HL-60/S4 treated with retinoic acid at 250 ng/mL for 4 days and 3 days (cell line): ENCODE data around the gene HPGD.

Experiments
- in situ Hi-C: fragments of 300-500 bp; cut with MboI; formaldehyde crosslinking; loops from 2 replicates; pipeline ENCODE4 v1.7.0; 2022; ENCODE audit warnings: low sequenced_read_pairs

HPGD gene

DNA sequence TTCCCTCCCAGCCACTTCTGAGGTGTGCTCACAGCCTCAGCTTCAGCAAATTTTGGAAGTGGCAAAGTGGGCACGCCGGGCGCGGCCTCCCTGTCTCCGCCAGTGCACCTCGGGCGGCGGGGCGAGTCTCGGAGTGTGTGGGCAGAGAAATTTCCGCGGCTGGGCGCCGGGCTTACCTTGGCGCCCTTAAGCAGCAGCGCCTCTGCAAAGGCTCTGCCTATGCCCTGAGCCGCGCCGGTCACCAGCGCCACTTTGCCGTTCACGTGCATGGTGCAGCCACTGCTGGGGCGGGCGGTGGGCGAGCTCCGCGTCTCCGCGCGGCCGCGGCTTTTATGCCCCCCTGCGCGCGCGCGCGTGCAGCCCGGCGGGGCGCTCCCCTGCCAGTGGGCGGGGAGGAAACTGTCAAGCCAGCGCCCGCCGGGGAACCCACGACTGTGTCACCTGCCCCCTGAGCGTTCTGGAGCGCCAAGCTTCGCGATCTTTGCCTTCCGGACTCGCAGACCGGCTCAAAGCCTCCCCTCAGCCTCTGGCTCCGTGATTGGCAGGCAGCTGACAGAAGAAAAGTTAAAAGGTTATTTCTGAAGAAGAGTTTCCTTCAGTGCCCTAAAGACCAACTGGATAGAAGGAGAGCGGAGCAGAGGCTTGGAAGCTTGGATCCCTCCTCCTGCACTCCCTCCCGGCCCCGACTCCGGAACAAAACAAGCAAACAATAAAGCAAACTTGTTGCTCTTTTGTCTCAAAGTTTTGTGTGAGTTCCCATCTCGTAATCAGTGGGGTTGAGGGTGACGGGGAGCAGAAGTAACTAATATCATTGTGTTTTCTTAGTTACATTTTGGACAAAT, at the start of gene HPGD:
HPGD (minus strand) TSS at position 306 of the 842 bp plus-strand sequence; CDS start at position 269, 37 bp downstream.
- in situ Hi-C loops = no loop called here

DNA sequence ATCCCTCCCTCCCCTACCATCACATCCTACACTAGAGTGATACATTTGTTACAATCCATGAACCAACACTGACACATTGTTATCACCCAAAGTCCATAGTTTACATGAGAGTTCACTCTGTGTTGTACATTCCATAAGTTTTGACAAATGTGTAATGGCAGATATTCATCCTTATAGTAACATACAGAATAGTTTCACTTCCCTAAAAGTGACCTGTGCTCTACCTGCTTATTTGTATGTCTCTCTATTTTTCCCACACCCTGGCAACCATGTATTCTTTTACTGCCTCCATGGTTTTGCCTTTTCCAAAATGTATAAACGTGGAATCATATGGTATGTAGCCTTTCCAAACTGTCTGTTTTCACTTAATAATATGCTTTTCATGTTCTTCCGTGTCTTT, 42.2 kb upstream of the HPGD start:
- in situ Hi-C loops = no loop called here

DNA sequence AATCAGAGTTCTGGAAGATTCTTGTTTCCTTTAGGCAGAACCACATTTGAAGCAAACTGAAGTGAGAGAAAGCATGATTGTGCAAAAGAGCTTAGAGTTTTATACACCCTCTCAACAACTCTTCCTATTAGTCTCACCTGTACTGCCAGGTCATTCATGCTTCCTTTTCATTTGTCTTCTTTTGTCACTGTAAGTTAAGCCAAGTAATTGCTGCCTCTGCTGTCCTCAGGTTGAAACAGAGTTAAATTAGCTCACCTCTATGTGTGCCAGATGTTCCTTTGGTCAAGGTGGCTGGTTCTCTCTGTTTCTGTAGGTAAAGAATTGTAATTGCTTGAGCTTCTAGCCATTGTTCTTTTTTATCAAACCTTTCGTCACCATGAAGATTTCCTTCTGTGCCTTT, 41.1 kb upstream of the HPGD start:
- in situ Hi-C loops = no loop called here

DNA sequence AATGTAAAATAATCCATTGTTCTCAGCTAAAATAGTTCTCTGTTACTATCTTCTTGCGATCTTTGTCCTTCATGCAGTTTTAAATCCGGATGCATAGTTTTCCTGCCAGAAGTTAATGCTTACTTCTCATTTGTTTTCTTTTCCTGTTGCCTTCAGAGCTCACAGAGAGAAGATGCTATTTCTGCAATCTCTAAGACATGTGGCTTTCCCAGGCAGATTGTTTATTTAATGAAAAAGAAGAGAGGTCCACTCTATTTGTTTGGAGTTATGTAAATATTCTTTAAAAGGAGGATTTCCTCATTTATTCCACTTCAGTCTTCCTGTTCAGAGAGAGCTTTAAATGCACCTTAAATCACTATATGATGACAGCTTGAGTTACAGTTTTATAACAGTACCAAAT, 39.3 kb upstream of the HPGD start:
- in situ Hi-C loops = no loop called here

DNA sequence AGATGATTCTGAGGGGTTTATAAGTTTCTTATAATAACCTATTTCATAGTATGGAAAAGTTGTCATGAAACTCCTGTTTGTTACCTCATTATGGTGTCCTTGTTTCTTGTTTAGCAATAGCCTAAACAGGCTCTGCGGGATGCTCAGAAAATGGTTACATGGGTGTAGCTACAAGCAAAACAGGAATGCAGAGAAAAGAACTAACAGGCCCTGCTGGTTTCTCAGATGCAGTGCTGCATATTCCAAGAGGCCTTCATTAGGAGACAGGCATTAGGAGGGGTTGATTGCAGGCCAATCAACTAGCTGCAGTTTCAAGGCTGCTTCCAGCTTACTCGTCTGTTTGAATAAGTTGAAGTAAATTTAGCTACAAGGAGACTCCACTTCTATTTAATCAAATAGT, 37.6 kb upstream of the HPGD start:
- in situ Hi-C loops = no loop called here

DNA sequence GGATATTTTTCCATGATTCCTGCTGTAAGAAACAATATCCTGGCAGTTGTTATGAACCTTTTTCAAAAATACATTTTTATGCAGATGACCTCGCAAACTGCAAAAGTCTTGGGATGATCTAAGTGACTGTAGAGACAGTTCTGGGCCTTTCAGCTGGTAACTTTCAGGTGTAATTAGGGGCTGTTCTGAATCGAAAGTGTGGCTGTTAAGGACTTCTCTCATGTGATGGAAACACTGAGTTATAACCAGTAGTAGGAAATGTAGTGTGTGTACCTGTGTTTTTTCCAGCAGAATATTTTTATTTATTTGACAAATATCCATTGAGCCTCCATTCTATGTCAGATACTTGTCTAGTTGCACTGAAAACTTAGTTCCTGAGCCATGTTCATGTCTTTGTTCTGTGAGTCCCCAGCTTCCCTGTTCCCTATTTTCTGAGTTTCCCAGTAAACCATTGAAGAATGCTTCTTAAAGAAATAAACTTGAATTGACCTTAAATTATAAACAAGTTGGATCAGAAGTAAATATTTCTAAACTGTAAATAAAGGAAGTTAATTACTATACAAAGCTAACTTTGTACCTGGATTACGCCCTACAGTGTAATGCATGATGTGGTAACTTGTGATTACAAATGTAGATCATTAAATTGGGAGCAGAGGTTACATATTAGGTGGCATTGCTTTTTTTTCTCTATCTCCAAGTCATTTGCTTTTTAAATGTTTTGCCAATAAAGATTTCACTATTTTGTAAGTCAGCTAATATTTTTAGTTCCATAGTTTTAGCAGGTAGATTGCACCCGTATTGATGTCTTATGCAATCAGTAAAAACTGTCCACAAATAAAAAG, 33.7 kb upstream of the HPGD start:
- in situ Hi-C loops = no loop called here

DNA sequence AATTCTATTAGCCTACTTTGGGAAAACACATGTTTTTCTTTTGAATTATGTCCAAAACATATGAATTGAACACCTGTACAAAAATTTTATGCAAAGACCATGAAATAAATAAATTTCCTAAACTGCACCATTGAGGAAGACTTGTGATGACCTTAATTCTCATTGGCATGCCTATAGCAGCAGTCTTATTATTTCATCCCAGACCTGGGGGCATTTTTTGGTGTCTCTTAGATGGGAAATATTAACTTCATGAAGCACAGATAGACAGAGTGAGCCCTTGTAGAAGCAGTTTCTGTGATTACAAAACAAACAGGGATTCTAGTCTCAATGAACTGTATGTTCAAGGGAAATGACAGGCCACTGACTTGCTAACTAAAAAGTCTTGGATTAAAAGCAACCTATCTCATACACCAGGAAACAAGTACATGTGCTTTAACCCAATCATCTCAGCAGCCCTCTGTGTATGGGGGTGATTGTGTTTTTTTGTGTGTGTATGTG, 32.0 kb upstream of the HPGD start:
- in situ Hi-C loops = no loop called here

DNA sequence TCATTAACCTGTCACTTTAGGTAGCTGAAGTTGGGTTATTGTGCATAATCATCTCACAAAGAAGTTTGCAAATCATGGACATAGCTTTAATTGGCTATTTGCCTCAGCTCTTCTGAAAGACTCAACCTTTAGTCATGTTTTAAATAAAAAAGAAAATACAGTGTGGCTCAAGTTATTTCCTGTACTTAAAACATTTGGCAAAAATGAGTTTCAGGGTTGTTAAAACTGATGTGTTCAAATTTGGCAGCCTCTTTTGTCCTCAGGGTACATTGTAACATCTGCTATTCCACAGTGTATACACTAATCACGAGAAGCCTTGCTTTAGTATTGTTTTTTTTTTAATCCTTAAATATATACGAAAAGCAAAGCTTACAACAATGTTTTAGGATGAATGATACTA, 31.5 kb upstream of the HPGD start:
- in situ Hi-C loops = no loop called here

DNA sequence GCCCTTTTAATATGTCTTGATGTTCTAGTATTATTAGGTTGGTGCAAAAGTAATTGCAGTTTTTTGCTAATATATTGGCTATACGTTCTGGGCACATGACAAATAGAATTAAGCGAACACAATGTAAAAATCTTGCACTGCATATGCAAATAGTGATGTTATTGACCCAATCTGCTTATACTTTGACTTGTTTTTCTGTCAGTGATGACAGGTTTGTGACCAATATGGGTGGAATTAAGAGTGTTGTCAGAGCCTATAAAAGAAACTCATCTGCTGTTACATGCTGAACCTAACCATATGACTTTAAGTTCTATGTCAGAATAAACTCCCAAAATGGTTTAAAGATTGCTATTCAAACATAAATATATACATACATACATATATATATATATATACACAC, 30.7 kb upstream of the HPGD start:
- in situ Hi-C loops = no loop called here

DNA sequence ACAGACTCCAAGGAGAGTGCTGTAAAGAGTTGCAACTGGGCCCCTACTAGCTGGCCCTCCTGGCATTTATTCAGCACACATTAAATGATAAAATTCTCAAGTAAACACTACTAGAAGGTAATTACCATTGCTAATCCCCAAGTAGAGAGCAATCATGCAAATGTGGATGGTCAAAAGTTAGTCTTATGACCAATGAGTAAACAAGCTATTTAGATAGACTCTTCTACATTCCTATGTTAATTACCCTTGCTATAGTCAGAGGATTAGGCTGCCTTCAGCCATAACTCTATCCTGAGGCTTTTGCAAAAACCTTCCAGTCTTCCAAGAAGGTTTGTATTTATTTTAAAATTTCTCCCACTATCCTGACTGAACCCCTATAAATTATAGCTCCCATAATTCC, 28.3 kb upstream of the HPGD start:
- in situ Hi-C loops = no loop called here

DNA sequence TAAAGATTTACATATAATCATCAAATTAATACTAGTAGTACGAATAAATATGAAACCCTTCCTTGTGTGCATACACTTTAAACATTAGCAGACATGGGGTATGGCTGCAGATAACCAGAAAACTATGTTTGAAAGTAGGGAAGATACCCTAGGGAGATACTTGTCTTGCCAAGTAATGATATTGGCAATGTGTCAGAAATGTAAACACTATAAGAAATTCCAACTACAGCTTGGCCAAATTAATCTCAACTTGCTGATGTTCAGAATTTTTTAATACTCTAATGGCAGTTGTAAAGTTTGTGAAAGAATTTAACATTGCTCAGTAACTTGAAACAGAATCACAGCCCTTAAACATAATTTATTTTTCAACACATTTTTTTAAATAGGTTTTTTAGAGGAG, 27.4 kb upstream of the HPGD start:
- in situ Hi-C loops = no loop called here

DNA sequence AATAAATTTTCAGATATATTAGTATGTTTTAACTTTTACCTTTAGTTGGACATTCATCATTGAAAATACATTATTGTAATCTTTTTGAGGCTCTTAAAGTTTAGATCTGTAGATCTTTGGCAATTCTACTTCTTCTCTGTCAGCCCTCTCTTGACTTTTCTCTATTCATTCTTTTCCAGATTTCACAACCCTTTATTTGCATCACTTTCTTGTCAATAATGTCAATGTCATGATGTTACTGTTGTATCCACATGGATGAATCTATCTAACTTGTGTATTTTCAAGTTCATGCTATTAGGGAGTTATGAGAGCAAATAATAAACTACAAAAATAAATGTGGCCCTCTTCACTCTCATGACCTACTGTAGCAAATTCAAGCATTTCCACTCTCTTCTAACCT, 23.0 kb upstream of the HPGD start:
- in situ Hi-C loops = no loop called here

DNA sequence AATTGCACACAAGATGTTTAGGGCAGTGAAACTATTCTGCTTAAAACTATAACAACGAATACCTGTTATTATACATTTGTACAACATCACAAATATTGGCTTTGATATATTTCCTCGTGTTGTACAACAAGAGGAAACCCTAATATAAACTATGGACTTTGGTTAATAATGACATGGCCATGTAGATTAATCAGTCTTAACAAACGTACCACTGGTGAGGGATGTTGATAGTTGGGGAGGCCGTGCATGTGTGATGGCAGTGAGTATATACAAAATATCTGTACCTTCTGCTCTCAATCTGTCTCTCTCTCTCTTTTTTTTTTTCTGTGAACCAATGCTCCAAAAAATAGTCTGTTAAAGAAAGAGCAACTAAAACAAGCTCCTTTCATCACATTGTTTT, 22.2 kb upstream of the HPGD start:
- in situ Hi-C loops = no loop called here

DNA sequence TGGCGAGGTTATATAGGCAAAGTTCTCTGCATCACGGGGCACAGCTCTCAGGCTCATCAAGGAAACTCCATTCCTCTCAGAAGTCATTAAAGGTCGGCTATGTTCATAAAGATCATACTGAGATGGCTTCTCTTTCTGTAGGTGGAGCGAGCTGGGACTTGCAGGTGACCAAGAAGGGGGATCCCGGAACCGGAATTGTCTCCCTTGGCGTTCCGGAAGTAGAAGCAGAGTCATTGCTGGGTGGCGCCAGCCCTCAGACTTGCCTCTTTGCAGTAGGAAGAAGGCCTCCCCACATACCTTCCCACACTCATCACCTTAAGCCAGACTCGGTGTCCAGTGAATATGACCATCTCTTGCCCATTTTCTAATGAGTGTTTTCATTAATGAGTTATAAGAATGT, 17.9 kb upstream of the HPGD start:
- in situ Hi-C loops = no loop called here

DNA sequence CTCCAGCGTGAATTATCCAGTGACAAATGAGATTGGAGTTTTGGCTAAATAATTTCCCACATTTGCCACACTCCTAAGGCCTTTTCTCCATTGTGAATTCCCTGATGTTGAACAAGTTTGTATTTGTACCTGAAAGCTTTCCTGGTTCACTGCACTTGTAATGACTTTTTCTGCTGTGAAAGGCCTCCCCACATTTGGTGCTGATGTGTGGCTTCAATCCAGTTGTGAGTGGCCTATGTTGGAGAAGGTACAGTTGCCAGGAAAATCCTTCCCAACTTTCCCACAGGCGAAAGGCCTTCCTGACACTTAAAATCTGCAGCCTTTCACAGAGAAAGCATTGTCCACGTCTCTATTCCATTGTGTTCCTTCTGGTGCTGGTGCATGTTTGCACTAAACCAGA, 17.3 kb upstream of the HPGD start:
- in situ Hi-C loops = no loop called here

DNA sequence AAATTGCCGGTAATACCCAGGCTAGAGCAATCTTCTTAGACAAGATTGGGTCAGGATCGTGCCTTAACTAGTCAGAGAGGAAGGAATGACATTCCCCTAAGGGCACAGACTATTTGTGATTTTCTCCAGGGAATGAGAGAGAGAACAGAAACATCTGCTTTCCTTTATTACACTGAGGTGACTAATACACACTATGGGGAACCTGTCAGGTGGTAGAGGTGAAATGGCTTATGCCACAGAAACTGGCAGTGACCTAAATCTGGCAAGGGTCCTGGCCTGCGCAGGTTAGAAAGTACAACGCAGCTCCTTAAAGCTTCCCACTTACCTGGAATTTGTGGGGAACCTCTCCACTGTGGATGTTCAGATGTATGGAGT, 16.6 kb upstream of the HPGD start:
- in situ Hi-C loops = no loop called here

DNA sequence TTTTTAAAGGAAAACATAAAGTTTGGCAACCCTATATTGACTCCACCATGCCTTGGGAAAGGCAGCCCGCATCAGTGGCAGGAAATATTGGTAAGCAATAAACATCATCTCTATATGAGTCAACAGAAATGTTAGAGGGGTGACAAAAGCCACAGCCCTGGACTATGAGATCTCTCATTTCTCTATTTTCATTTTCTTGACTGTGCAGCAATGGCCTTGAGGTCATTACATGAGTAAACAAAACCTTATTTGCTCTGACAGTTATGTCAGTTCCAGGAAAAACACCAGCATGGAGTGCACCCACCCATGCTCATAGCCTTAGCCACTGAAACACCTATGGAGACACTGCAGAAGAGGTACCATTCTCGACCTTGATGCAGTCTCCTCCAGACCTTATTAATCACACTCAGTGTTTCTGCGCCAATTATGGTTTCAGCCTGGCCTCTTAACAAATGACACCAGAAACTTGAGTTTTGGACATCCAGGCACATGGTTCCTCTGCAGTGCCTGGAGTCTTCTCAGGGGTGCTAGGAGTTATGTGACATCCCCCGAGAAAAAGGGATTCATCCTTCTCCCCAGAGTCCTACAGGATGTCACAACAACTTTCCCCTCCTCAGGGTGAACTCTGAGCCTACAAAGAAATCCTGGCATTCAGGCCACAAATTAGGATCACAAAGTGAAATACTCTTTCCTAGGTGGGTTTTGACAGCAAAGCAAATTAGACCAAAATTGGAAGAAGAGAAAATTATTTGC, 16.0 kb upstream of the HPGD start:
- in situ Hi-C loops = no loop called here

DNA sequence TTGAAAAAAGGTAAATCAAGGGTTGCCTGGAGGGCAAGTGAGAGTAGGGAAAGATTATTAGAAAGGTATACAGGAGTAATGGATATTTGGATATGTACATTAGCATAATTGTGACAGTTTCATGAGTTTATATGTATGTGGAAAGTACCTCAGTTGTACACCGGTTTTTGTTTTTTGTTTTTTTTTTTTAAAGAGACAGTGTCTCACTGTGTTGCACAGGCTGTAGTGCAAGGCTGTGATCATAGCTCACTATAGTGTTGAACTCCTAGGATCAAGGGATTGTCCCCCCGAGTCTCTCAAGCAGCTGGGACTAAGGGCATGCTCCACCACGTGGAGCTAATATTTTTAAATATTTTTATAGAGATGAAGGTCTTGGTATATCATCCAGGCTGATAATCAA, 15.3 kb upstream of the HPGD start:
- in situ Hi-C loops = no loop called here

DNA sequence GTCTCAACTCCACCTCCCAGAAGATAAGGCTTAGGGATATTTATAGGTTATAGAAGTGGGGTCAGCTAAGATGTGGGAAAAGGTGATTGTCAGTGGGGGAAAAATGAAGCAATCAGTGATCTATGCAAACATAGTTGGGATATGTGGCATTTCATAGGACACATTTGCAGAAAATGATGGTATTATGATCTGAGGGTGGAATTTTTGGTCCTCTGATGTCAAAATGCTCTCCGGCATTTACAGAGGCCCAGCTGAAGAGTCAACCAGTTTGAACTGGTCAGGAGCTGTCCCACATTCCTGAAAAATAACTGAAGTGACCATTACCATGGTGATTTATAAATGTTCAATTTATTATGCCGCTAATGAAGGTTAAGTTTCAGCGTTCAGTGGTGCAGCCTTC, 12.2 kb upstream of the HPGD start:
- in situ Hi-C loops = no loop called here

DNA sequence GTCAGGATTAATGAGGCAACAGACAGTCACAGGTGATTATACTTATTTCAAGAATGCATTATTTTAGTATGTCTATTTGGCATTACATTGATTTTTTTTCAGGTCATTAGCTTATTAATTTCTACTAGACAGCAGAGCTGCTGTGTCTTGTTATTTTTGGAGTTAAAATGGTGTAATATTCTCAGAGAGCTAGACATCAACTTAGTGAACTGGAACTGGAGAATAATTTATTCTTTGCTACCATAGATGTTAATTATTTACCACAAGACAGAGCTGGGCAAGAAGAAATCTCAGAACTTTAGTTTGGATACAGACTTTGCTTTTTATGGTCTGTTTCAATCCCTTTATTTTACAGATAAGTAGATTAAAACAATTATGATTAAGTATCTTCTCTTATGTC, 10.2 kb upstream of the HPGD start:
- in situ Hi-C loops = no loop called here

DNA sequence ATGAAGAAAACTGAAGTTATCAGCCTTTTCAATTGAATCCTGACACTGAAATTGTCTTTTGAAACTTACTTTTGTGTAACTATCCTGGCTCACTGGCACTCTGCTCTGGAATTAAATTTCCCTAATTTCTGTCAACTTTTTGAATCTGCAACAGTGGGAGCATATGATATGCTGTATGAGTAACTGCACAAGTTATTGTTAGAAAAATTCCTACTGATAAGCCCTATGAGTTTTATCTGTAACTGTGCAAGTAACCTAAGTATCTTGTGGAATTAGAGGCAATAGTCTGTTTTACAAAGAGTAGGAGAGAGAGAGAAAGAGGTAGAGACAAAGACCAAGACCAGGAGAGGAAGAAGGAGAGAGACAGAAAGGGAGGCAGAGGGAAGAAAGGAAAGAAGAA, 9.2 kb upstream of the HPGD start:
- in situ Hi-C loops = no loop called here
